Esophagus muscularis mucosa (tissue), 3 donors: ENCODE data around the gene RPL28.

Experiments
- CTCF ChIP-seq, 3 experiments: fragments of 200-600 bp in 2 of 3; fragments of 450-650 bp in 1 of 3; sonication (generic) in 2 of 3; IDR thresholded peaks; one replicate each; pipeline ENCODE4 v1.5.1; 2017 to 2019; ENCODE audit warnings: antibody characterized with exemption in 3 of 3, mild to moderate bottlenecking in 2 of 3, moderate library complexity in 1 of 3
- POLR2A ChIP-seq: fragments of 450-650 bp; IDR thresholded peaks from one replicate; pipeline ENCODE4 v1.6.1; 2017; ENCODE audit warnings: antibody characterized with exemption, moderate library complexity, mild to moderate bottlenecking, low read depth

- TF ChIP-seq POLR2A: no peak
- TF ChIP-seq CTCF (IDR thresholded peaks at IDR 0.05): peak; percentile 53 to 65 (median 61)
Measured at GRCh38 chr19:55418185-55418584, 32.5 kb downstream of the RPL28 start.
